Measurements from ENCODE around the gene DMAC2. TPM values are rescaled to one million over a fixed set of nuclear protein-coding genes. Genes with fewer than 3 reads are reported as not detected.

The DMAC2 gene
- total and polyA plus RNA-seq, 2 experiments from 2014 or later, result 77.2 to 86.5 TPM

DNA sequence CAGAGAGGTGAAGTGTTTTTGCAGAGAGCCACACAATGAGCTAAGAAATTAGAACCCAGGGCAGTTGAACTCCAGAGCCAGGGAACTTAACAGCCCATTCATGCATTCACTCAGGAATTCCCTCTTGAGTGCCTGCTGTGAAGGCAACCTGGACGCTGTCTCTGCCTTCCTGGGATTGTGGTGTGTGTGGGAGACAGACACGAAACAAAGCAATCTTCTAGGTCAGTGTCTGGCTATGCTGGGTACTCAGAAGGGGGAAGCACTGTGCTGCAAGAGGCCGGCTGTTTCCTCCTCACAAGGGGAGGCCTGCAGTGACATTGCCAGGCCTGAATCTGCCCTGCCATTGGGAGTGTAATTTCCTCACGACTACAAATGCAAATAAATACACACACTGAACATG, 32.4 kb downstream of the DMAC2 start:
- DNase-seq (ENCODE audit: low spot score) (peak; percentile 53), ATAC-seq (peak; percentile 56)
- Histone ChIP-seq H3K36me3 (ENCODE audit: insufficient read depth) (no peaks in the 10 kb centered on the region), H3K79me2 (replicated peaks; ENCODE audit: insufficient read depth) (no peaks in the 10 kb centered on the region), H3K27ac (ENCODE audit: low read depth) (peak overlapping the region; percentile 67), H4K20me1 (replicated peaks; ENCODE audit: insufficient read depth) (no peaks in the 10 kb centered on the region; the same call in 1 of the 2 replicates), H3F3A (replicated peaks; ENCODE audit: low read depth) (peaks cover 7% of the 10 kb centered on the region; the same call in 1 of the 2 replicates), H2AFZ (no peak overlapping the region), H3K4me2 (no peak overlapping the region), H3K4me1 (ENCODE audit: insufficient read depth) (no peaks in the 10 kb centered on the region), H3K9me2 (ENCODE audit: insufficient read depth) (no peaks in the 10 kb centered on the region), H3K27me3 (ENCODE audit: insufficient read depth) (no peaks in the 10 kb centered on the region), H3K4me3 (no peak overlapping the region)
- H3K27me3 Mint-ChIP-seq (ENCODE audit: insufficient read depth, low read depth, poor library complexity), result peaks cover 4% of the 10 kb centered on the region
- no peaks in the 10 kb centered on the region for H3K9me3 Mint-ChIP-seq
- peaks cover 8% of the 10 kb centered on the region for H3K4me1 Mint-ChIP-seq
- TF ChIP-seq EZH2 (IDR thresholded peaks at IDR 0.05; ENCODE audit: low read depth, unreplicated experiment) (no peak), CREB1 (CRISPR knock-in tag; IDR thresholded peaks at IDR 0.05; ENCODE audit: low read depth) (no peak), EZH2phosphoT487 (IDR thresholded peaks at IDR 0.05; ENCODE audit: unreplicated experiment) (no peak), ZNF331 (CRISPR knock-in tag; IDR thresholded peaks at IDR 0.05; ENCODE audit: low read depth) (no peak), POLR2AphosphoS5 (IDR thresholded peaks at IDR 0.05; ENCODE audit: low read depth) (no peak)
- TF ChIP-seq, protein P1, sequence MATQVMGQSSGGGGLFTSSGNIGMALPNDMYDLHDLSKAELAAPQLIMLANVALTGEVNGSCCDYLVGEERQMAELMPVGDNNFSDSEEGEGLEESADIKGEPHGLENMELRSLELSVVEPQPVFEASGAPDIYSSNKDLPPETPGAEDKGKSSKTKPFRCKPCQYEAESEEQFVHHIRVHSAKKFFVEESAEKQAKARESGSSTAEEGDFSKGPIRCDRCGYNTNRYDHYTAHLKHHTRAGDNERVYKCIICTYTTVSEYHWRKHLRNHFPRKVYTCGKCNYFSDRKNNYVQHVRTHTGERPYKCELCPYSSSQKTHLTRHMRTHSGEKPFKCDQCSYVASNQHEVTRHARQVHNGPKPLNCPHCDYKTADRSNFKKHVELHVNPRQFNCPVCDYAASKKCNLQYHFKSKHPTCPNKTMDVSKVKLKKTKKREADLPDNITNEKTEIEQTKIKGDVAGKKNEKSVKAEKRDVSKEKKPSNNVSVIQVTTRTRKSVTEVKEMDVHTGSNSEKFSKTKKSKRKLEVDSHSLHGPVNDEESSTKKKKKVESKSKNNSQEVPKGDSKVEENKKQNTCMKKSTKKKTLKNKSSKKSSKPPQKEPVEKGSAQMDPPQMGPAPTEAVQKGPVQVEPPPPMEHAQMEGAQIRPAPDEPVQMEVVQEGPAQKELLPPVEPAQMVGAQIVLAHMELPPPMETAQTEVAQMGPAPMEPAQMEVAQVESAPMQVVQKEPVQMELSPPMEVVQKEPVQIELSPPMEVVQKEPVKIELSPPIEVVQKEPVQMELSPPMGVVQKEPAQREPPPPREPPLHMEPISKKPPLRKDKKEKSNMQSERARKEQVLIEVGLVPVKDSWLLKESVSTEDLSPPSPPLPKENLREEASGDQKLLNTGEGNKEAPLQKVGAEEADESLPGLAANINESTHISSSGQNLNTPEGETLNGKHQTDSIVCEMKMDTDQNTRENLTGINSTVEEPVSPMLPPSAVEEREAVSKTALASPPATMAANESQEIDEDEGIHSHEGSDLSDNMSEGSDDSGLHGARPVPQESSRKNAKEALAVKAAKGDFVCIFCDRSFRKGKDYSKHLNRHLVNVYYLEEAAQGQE (IDR thresholded peaks at IDR 0.05; ENCODE audit: unreplicated experiment), result no peak
- no peak overlapping the region for H3K4me3 Mint-ChIP-seq
- no peaks in the 10 kb centered on the region for H3K36me3 Mint-ChIP-seq (ENCODE audit: low read depth)
- H3K27ac Mint-ChIP-seq, result peak overlapping the region; percentile 4; the same call in 1 of the 2 replicates

- H3K9me3 Mint-ChIP-seq, result no peaks in the 10 kb centered on the region
- H3F3A ChIP-seq (replicated peaks; ENCODE audit: low read depth), result peaks cover 7% of the 10 kb centered on the region; the same call in 1 of the 2 replicates
- H3K27ac Mint-ChIP-seq, result no peak overlapping the region
- H3K27me3 Mint-ChIP-seq (ENCODE audit: insufficient read depth, low read depth, poor library complexity), result peaks cover 2% of the 10 kb centered on the region
- H3K4me3 Mint-ChIP-seq, result no peak overlapping the region
- peaks cover 3% of the 10 kb centered on the region; the same call in 2 of the 3 replicates for H3K36me3 Mint-ChIP-seq (ENCODE audit: low read depth)
- H3K27me3 ChIP-seq (ENCODE audit: insufficient read depth), result no peaks in the 10 kb centered on the region
- no peak overlapping the region for H3K27ac ChIP-seq (ENCODE audit: low read depth)
- no peak overlapping the region for H3K4me2 ChIP-seq
- no peak overlapping the region for H3K4me3 ChIP-seq
- ATAC-seq (no peak), DNase-seq (ENCODE audit: low spot score) (no peak)
- H4K20me1 ChIP-seq (replicated peaks; ENCODE audit: insufficient read depth), result no peaks in the 10 kb centered on the region; the same call in 1 of the 2 replicates
- no peak overlapping the region for H2AFZ ChIP-seq
- peaks cover 8% of the 10 kb centered on the region for H3K4me1 Mint-ChIP-seq
- H3K9me2 ChIP-seq (ENCODE audit: insufficient read depth), result no peaks in the 10 kb centered on the region
- no peaks in the 10 kb centered on the region for H3K79me2 ChIP-seq (replicated peaks; ENCODE audit: insufficient read depth)
- no peaks in the 10 kb centered on the region for H3K36me3 ChIP-seq (ENCODE audit: insufficient read depth)
- no peaks in the 10 kb centered on the region for H3K4me1 ChIP-seq (ENCODE audit: insufficient read depth)
- TF ChIP-seq CTCF (conservative IDR thresholded peaks at IDR 0.05; ENCODE audit: low read depth in 2 of 2) (no peak), STAT1 (IDR thresholded peaks at IDR 0.05; ENCODE audit: unreplicated experiment) (no peak), EZH2phosphoT487 (IDR thresholded peaks at IDR 0.05; ENCODE audit: unreplicated experiment) (no peak), ZNF114 (CRISPR knock-in tag; IDR thresholded peaks at IDR 0.05) (no peak)
- TF ChIP-seq, protein P2, sequence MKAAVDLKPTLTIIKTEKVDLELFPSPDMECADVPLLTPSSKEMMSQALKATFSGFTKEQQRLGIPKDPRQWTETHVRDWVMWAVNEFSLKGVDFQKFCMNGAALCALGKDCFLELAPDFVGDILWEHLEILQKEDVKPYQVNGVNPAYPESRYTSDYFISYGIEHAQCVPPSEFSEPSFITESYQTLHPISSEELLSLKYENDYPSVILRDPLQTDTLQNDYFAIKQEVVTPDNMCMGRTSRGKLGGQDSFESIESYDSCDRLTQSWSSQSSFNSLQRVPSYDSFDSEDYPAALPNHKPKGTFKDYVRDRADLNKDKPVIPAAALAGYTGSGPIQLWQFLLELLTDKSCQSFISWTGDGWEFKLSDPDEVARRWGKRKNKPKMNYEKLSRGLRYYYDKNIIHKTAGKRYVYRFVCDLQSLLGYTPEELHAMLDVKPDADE (IDR thresholded peaks at IDR 0.05), result no peak
These were observed 33.9 kb downstream of the DMAC2 start for GRCh38 chr19:41405776-41406175.
